NCI-H774 (cell line): ENCODE results near the gene WDR5.

Experiments used
- DNase-seq: peaks from one replicate; lab custom pipeline; 2025; lab: John Stamatoyannopoulos, UW

The WDR5 gene

DNA sequence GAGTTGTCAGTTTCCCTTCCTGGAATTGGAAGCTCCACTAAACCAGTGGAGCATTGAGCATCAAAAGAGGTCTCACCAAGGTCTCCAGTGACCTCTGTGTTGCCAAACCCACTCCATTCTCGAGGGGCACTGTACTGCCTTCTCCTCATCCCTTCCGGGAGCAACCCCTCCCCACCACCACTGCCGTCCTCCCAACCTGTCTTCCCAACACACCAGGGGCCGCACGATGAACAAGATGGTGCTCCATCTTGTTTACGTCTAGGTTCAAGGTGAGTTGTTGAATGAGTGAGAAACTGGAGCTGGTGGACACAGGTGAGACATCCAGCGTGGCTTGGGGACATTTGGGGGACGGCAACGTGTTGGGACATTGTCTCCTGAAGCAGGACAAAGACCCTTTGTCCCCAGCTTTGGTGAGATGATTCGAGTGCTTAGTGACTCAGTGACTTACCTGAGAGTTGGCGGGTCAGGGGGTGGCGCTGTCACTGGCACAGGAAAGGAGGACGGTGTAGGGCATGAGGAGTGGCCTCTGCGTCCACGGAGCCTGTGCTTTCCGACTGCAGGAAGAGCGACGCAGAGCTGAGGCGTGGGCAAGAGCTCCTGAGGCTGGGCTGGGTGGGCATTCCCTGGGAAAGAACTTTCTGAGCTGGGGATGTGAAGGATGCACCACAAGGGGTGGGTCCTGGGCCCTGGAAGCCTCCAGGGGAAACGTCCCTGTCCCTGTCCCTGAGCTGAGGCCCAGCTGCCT lies 73.3 kb downstream of the WDR5 start:
- no peak for DNase-seq
